OCI-LY1 (cell line): ENCODE data around the gene EXOC7.
"Not testable (repeated sequence)": the region's sequence is repeated elsewhere in the genome, so short reads cannot be mapped to it uniquely, and the experiment has no call there.

Source experiments
- H2AFZ ChIP-seq: fragments of 200-600 bp; sonication (generic), shearing (Covaris generic); 2 replicates; pipeline ENCODE4 v1.6.0; 2014; ENCODE audit warnings: antibody characterized with exemption, mild to moderate bottlenecking, low read length
- H3F3A ChIP-seq: fragments of 200-600 bp; sonication (generic), shearing (Covaris generic); 2 replicates; pipeline ENCODE4 v1.6.0; 2014; ENCODE audit warnings: mild to moderate bottlenecking, antibody characterized with exemption, low read length, moderate library complexity; ENCODE audit not compliant: insufficient read depth
- H3K27ac ChIP-seq: fragments of 200-600 bp; sonication (generic); 2 replicates; pipeline ENCODE4 v1.5.1; 2014; ENCODE audit warnings: low read length, mixed run types, mild to moderate bottlenecking, low read depth; ENCODE audit not compliant: poor library complexity, severe bottlenecking
- H3K27me3 ChIP-seq: fragments of 200-600 bp; sonication (generic); 2 replicates; pipeline ENCODE4 v1.6.0; 2014; ENCODE audit warnings: antibody characterized with exemption, mild to moderate bottlenecking, low read length, moderate library complexity; ENCODE audit not compliant: insufficient read depth
- H3K36me3 ChIP-seq: fragments of 200-600 bp; sonication (generic); 2 replicates; pipeline ENCODE4 v1.6.1; 2014; ENCODE audit warnings: mild to moderate bottlenecking, antibody characterized with exemption, low read length, moderate library complexity, mixed read lengths; ENCODE audit not compliant: insufficient read depth
- H3K4me1 ChIP-seq: fragments of 200-600 bp; sonication (generic); 2 replicates; pipeline ENCODE4 v1.5.1; 2014; ENCODE audit warnings: mild to moderate bottlenecking, low read length, moderate library complexity; ENCODE audit not compliant: insufficient read depth, severe bottlenecking
- H3K4me2 ChIP-seq: fragments of 200-600 bp; sonication (generic), shearing (Covaris generic); 2 replicates; pipeline ENCODE4 v1.6.1; 2014; ENCODE audit warnings: low read length
- H3K4me3 ChIP-seq: fragments of 200-600 bp; sonication (generic); 2 replicates; pipeline ENCODE4 v1.5.1; 2014; ENCODE audit warnings: low read length, low read depth, mild to moderate bottlenecking, mixed read lengths; ENCODE audit not compliant: poor library complexity, severe bottlenecking
- H3K79me2 ChIP-seq: fragments of 200-600 bp; shearing (Covaris generic); 2 replicates; pipeline ENCODE4 v1.6.1; 2016; ENCODE audit warnings: mixed run types, low read length, mixed read lengths; ENCODE audit not compliant: insufficient read depth
- H3K9ac ChIP-seq: fragments of 200-600 bp; sonication (generic), shearing (Covaris generic); 2 replicates; pipeline ENCODE4 v1.6.1; 2014; ENCODE audit warnings: mild to moderate bottlenecking, low read length, mixed read lengths
- H3K9me2 ChIP-seq: fragments of 200-600 bp; sonication (generic), shearing (Covaris generic); 2 replicates; pipeline ENCODE4 v1.6.1; 2014; ENCODE audit warnings: low read depth, mild to moderate bottlenecking, low read length, mixed read lengths
- H3K9me3 ChIP-seq: fragments of 200-600 bp; shearing (Covaris generic); 2 replicates; pipeline ENCODE4 v1.6.1; 2014; ENCODE audit warnings: low read length, mixed read lengths
- H4K20me1 ChIP-seq: fragments of 200-600 bp; sonication (generic), shearing (Covaris generic); 2 replicates; pipeline ENCODE4 v1.6.0; 2016; ENCODE audit warnings: mild to moderate bottlenecking, low read length; ENCODE audit not compliant: insufficient read depth
- EZH2 ChIP-seq: fragments of 200-600 bp; sonication (generic), shearing (Covaris generic); IDR thresholded peaks from 2 replicates; pipeline ENCODE4 v1.8.0; 2017; ENCODE audit warnings: borderline replicate concordance, mixed run types, mild to moderate bottlenecking, antibody characterized with exemption, low read length, moderate library complexity, mixed read lengths
- TF ChIP-seq, protein P1 (sequence below): fragments of 200-600 bp; sonication (generic), shearing (Covaris generic); IDR thresholded peaks from 2 replicates; pipeline ENCODE4 v1.5.1; 2017; ENCODE audit warnings: mild to moderate bottlenecking, antibody characterized with exemption, low read length, moderate library complexity, mixed read lengths

Gene EXOC7

DNA sequence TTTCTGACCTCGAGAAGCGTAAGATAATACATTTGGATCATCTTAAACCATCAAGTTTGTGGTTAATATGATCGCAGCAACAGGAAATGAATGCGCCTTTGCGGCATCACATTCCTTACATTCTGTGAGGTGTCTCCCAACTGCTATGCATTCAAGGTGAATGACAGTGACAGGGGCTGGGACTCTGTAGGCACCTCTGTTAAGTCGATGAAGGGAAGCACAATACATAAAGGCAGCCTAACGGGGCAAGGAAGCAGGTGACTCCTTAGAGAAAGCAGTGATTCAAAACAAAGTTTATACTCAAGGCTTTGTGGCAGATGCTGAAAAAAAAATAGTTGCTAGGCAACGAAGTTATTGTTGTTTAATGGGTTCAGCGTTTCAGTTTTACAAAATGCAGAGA, 54.9 kb downstream of the EXOC7 start:
- no peaks in the 10 kb centered on the region for H3K9me2 ChIP-seq
- H3K79me2 ChIP-seq = no peaks in the 10 kb centered on the region
- H2AFZ ChIP-seq = no peak overlapping the region
- H3K9me3 ChIP-seq = no peaks in the 10 kb centered on the region
- H3K27ac ChIP-seq = no peak overlapping the region
- no peak overlapping the region for H3K4me3 ChIP-seq
- peaks cover 85% of the 10 kb centered on the region for H3K36me3 ChIP-seq
- no peaks in the 10 kb centered on the region for H4K20me1 ChIP-seq
- no peak overlapping the region for H3K4me2 ChIP-seq
- peaks cover 6% of the 10 kb centered on the region for H3K4me1 ChIP-seq
- no peaks in the 10 kb centered on the region for H3K27me3 ChIP-seq
- H3F3A ChIP-seq = no peaks in the 10 kb centered on the region
- no peak for TF ChIP-seq EZH2
- TF ChIP-seq, protein P1, sequence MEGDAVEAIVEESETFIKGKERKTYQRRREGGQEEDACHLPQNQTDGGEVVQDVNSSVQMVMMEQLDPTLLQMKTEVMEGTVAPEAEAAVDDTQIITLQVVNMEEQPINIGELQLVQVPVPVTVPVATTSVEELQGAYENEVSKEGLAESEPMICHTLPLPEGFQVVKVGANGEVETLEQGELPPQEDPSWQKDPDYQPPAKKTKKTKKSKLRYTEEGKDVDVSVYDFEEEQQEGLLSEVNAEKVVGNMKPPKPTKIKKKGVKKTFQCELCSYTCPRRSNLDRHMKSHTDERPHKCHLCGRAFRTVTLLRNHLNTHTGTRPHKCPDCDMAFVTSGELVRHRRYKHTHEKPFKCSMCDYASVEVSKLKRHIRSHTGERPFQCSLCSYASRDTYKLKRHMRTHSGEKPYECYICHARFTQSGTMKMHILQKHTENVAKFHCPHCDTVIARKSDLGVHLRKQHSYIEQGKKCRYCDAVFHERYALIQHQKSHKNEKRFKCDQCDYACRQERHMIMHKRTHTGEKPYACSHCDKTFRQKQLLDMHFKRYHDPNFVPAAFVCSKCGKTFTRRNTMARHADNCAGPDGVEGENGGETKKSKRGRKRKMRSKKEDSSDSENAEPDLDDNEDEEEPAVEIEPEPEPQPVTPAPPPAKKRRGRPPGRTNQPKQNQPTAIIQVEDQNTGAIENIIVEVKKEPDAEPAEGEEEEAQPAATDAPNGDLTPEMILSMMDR = no peak
- no peak overlapping the region for H3K9ac ChIP-seq

DNA sequence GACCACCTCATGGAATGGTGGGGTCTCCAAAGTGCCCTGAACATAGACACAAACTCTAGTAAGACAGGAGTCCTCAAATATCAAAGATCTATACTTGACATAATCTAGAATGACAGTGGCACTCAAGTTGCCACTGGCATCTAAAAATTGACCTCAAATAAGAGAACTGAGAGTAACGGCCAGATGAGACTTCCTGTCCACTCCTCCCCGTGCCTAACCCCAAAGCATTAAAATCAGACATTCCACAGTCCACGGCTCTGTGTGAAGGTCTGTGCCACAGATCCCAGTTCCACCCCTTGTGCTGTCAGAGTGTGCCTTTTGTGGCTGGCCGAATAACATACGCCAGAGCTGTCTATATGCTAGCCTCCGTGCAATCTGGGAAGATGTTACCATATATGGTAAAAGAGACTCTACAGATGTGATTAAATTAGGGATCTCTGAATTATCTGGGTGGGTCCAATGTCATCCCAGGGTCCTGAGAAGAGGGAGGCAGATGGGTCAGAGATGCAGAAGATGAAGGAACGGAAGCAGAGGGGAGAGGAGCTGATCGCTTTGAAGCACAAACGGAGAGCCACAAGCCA, 55.5 kb downstream of the EXOC7 start:
- Histone ChIP-seq H3K79me2 (no peaks in the 10 kb centered on the region), H3K4me3 (no peak overlapping the region), H3K27me3 (no peaks in the 10 kb centered on the region), H3K36me3 (peaks cover 85% of the 10 kb centered on the region), H3K9ac (no peak overlapping the region), H3K4me1 (peaks cover 6% of the 10 kb centered on the region), H3K4me2 (no peak overlapping the region), H4K20me1 (no peaks in the 10 kb centered on the region), H3K9me3 (no peaks in the 10 kb centered on the region), H2AFZ (no peak overlapping the region), H3K27ac (no peak overlapping the region), H3K9me2 (no peaks in the 10 kb centered on the region), H3F3A (no peaks in the 10 kb centered on the region)
- no peak for TF ChIP-seq EZH2
- TF ChIP-seq, protein P1 = no peak

DNA sequence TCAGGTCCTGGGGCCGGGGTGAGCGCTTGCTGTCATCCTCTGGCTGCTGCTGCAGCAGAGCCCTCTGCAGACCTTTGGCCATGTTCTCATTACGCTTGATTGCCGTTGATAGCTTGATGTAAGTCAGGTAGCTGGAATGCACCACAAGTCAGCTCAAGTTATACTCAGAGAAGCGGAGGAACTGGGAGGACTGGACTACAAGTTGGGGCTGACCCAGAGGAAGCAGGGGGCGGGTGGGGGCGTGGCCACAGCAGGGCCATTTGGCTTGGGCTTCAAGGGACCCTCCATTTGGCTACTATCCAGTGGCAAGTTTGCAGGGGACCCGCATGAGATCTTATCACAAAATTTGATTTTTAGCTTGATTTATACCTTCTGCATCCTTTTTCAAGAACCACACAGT, 57.5 kb downstream of the EXOC7 start:
- TF ChIP-seq EZH2 = no peak
- TF ChIP-seq, protein P1 = no peak
- Histone ChIP-seq H3K4me3 (no peak overlapping the region), H3K79me2 (no peaks in the 10 kb centered on the region), H3K9ac (no peak overlapping the region), H3K36me3 (peaks cover 88% of the 10 kb centered on the region), H3K9me2 (no peaks in the 10 kb centered on the region), H3K27me3 (no peaks in the 10 kb centered on the region), H2AFZ (no peak overlapping the region), H3K27ac (no peak overlapping the region), H3K4me1 (peaks cover 6% of the 10 kb centered on the region), H3K4me2 (no peak overlapping the region), H3F3A (no peaks in the 10 kb centered on the region), H3K9me3 (no peaks in the 10 kb centered on the region), H4K20me1 (no peaks in the 10 kb centered on the region)

- not testable (repeated sequence) for H3K4me3 ChIP-seq, H4K20me1 ChIP-seq, H3K9ac ChIP-seq, H3K4me1 ChIP-seq, H3K27me3 ChIP-seq, H3K9me2 ChIP-seq, H3K27ac ChIP-seq, H2AFZ ChIP-seq, H3K9me3 ChIP-seq, H3K79me2 ChIP-seq, H3K4me2 ChIP-seq, H3F3A ChIP-seq
- peaks cover 88% of the 10 kb centered on the region for H3K36me3 ChIP-seq
These were observed 59.0 kb downstream of the EXOC7 start for GRCh38 chr17:76044475-76045007.

DNA sequence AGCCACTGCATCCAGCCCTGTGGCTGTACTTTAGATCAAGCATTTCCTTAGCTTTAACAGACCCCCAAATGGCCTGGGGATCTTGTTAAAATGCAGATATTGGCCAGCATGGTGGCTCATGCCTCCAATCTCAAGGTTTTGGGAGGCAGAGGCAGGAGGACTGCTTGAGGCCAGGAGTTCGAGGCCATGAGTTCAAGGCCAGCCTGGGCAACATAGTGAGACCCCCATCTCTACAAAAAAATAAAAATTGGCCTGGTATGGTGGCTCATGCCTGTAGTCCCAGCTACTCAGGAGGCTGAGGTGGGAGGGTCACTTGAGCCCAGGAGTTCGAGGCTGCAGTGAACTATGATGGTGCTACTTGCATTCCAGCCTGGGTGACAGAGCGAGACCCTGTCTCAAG, 60.7 kb downstream of the EXOC7 start:
- H3K79me2 ChIP-seq, H2AFZ ChIP-seq, H3K4me3 ChIP-seq, H3K27ac ChIP-seq, H4K20me1 ChIP-seq, H3F3A ChIP-seq, H3K4me2 ChIP-seq, H3K9me2 ChIP-seq, H3K9ac ChIP-seq, H3K9me3 ChIP-seq, H3K4me1 ChIP-seq, H3K27me3 ChIP-seq: not testable (repeated sequence)
- H3K36me3 ChIP-seq = peaks cover 86% of the 10 kb centered on the region
